ENCODE results near the gene SLC37A3. TPM values are rescaled to one million over a fixed set of nuclear protein-coding genes. Genes with fewer than 3 reads are reported as not detected.
A peak's percentile ranks its signal among the peaks of the same experiment; 100 is the strongest.

Gene SLC37A3
- total and polyA plus RNA-seq, 8 donors, result 36.2 to 58.5 (median 51.2) TPM

GRCh38 chr7:140304191-140304799, 94.0 kb downstream of the SLC37A3 start:
- H3K4me3 ChIP-seq, result no peak overlapping the region
- DNase-seq (no peak), ATAC-seq (peak; percentile 84)
- no peaks in the 10 kb centered on the region for H3K27me3 ChIP-seq
- peaks cover 0 to 29% of the 10 kb centered on the region in 2 donors for H3K4me1 ChIP-seq
- intact Hi-C loops (cut with DNase I), result no loop called here
- peak; percentile 20 to 26 for TF ChIP-seq CTCF (IDR thresholded peaks at IDR 0.05)
- no peaks in the 10 kb centered on the region for H3K9me3 ChIP-seq
- peak overlapping the region in 1 of 2 donors; percentile 63 for H3K27ac ChIP-seq
- no peaks in the 10 kb centered on the region for H3K36me3 ChIP-seq

GRCh38 chr7:140300243-140301136, 97.8 kb downstream of the SLC37A3 start:
- no peaks in the 10 kb centered on the region for H3K9me3 ChIP-seq
- no peaks in the 10 kb centered on the region for H3K36me3 ChIP-seq
- ATAC-seq, result no peak
- no peak overlapping the region for H3K4me3 ChIP-seq
- intact Hi-C loops (cut with DNase I), result no loop called here
- H3K27ac ChIP-seq, result no peak overlapping the region
- TF ChIP-seq CTCF (IDR thresholded peaks at IDR 0.05), result no peak
- no peaks in the 10 kb centered on the region for H3K27me3 ChIP-seq
- DNase-seq, result no peak
- peaks cover 0 to 25% of the 10 kb centered on the region in 2 donors for H3K4me1 ChIP-seq

DNA sequence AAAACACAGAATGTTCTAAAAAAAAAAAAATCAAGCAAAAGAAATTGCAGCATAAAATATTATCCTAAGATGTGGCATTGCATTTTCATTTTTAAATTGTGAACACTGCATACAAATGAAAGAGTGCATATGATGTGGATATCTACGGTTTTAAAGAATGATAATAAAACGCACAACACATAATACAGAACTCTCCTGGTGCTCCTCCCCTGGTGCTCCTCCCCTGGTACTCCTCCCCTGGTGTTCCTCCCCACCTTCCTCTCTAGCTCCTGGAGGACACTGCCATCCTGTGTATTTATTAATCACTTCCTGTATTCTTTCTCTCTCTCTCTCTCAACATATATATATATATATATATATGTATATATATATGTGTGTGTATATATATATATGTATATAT, 100.1 kb downstream of the SLC37A3 start:
- Histone ChIP-seq H3K9me3 (no peaks in the 10 kb centered on the region), H3K27ac (no peak overlapping the region), H3K4me1 (peaks cover 0 to 11% of the 10 kb centered on the region in 2 donors), H3K4me3 (no peak overlapping the region), H3K36me3 (no peaks in the 10 kb centered on the region), H3K27me3 (no peaks in the 10 kb centered on the region)
- no peak for DNase-seq
- no peak for ATAC-seq
- no peak for TF ChIP-seq CTCF (IDR thresholded peaks at IDR 0.05)
- intact Hi-C loops (cut with DNase I), result no loop called here

DNA sequence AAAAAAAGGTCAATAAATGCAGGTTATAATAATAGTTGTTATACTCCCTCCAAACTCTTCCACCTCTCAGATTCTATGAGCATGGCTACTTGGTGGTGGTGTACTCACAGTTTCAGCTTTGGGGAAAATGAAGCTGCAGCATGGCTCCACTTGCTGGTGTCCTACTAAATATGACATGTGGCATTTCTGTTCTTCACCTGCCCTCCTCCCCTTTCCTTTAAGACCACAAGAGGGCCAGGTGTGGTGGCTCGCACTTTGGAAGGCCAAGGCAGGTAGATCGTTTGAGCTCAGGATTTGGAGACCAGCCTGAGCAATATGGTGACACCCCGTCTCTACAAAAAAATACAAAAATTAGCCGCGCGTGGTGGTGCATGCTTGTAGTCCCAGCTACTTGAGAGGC, 101.1 kb downstream of the SLC37A3 start:
- H3K36me3 ChIP-seq, result no peaks in the 10 kb centered on the region
- TF ChIP-seq CTCF (IDR thresholded peaks at IDR 0.05), result no peak
- no peak for DNase-seq
- intact Hi-C loops (cut with DNase I), result no loop called here
- peaks cover 0 to 11% of the 10 kb centered on the region in 2 donors for H3K4me1 ChIP-seq
- ATAC-seq, result no peak
- H3K27ac ChIP-seq, result no peak overlapping the region
- H3K4me3 ChIP-seq, result no peak overlapping the region
- no peaks in the 10 kb centered on the region for H3K9me3 ChIP-seq
- H3K27me3 ChIP-seq, result no peaks in the 10 kb centered on the region

DNA sequence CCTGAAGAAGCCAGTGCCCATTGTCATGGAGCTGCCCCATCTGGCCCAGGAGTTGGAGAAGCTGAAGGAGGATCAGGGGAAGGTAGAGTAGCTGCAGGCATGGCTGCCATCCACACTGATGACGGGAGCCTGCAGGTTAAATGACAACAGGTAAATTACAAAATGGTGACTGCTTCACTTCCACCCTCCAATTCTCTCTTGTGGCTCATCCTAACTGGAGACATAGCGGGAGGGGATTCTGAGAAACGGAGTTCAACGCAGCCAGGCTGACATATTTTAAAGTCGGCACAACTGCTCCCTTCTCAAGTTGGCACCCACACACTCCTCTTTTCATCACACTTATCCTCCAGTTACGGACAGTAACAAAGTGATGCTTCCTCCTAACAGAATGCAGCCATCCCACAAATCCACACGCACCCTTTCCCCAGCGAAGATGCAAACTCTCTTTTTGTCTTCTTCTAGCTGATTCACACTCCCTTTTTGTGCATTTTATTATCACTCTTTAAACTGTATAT, 103.0 kb downstream of the SLC37A3 start:
- ATAC-seq (no peak), DNase-seq (no peak)
- Histone ChIP-seq H3K4me1 (peaks cover 0 to 4% of the 10 kb centered on the region in 2 donors), H3K27me3 (no peaks in the 10 kb centered on the region), H3K36me3 (no peaks in the 10 kb centered on the region), H3K4me3 (no peak overlapping the region), H3K27ac (no peak overlapping the region), H3K9me3 (no peaks in the 10 kb centered on the region)
- TF ChIP-seq CTCF (IDR thresholded peaks at IDR 0.05), result no peak
- intact Hi-C loops (cut with DNase I), result no loop called here
